PC-3 (cell line): ENCODE results near the gene PKIG. TPM values are rescaled to one million over a fixed set of nuclear protein-coding genes. Genes with fewer than 3 reads are reported as not detected.

Experiments used
- ATAC-seq: fragments of 200-7000 bp; cut with Tn5 transposase; 2 replicates; pipeline ENCODE4 v1.9.1; 2020; ENCODE audit warnings: mild to moderate bottlenecking, moderate library complexity
- BruUV-seq: library from RNA; stranded (reverse); fragments of 400-500 nt; replicated peaks from 2 replicates; lab custom pipeline; 2021; lab: Mats Ljungman, UMichigan
- CTCF ChIA-PET: fragments of 300-600 bp; sonication (Branson Sonifier 250); formaldehyde crosslinking; loops from one replicate; lab custom pipeline; 2022; ENCODE audit warnings: antibody characterized with exemption; lab: Charles Lee
- POLR2A ChIA-PET: fragments of 300-600 bp; sonication (Branson Sonifier 250); formaldehyde crosslinking; loops from one replicate; lab custom pipeline; 2022; ENCODE audit warnings: antibody characterized with exemption; ENCODE audit not compliant: unreplicated experiment; lab: Charles Lee
- DNase-seq: peaks from one replicate; pipeline ENCODE4 v3.0.0-alpha.2; 2015
- H2AFZ ChIP-seq: fragments of 300-600 bp; sonication (generic); 2 replicates; pipeline ENCODE4 v1.6.0; 2016; ENCODE audit warnings: antibody characterized with exemption, low read length
- H3F3A ChIP-seq: fragments of 300-600 bp; sonication (generic); one replicate; pipeline ENCODE4 v1.6.0; 2017; ENCODE audit warnings: antibody characterized with exemption, low read length, control low read depth, mild to moderate bottlenecking; ENCODE audit not compliant: unreplicated experiment
- H3K27ac ChIP-seq: fragments of 300-600 bp; sonication (generic); 2 replicates; pipeline ENCODE4 v1.5.1; 2016; ENCODE audit warnings: mild to moderate bottlenecking, low read length
- H3K27me3 ChIP-seq: fragments of 300-600 bp; sonication (generic); 2 replicates; pipeline ENCODE4 v1.6.1; 2016; ENCODE audit warnings: low read length, mixed read lengths
- H3K36me3 ChIP-seq: fragments of 300-600 bp; sonication (generic); 2 replicates; pipeline ENCODE4 v1.6.1; 2016; ENCODE audit warnings: low read depth, mixed run types, low read length, mixed read lengths
- H3K4me1 ChIP-seq: fragments of 300-600 bp; sonication (generic); 2 replicates; pipeline ENCODE4 v1.5.1; 2016; ENCODE audit warnings: low read length; ENCODE audit not compliant: insufficient read depth
- H3K4me2 ChIP-seq: fragments of 300-600 bp; sonication (generic); 2 replicates; pipeline ENCODE4 v1.6.0; 2016; ENCODE audit warnings: low read length
- H3K4me3 ChIP-seq: fragments of 300-600 bp; sonication (generic); 2 replicates; pipeline ENCODE4 v1.5.1; 2016; ENCODE audit warnings: mild to moderate bottlenecking, low read length, mixed read lengths
- H3K79me2 ChIP-seq: fragments of 300-600 bp; sonication (generic); 2 replicates; pipeline ENCODE4 v1.6.1; 2017; ENCODE audit warnings: low read length, mixed read lengths
- H3K9ac ChIP-seq: fragments of 300-600 bp; sonication (generic); 2 replicates; pipeline ENCODE4 v1.6.0; 2016; ENCODE audit warnings: mild to moderate bottlenecking, low read length
- H3K9me2 ChIP-seq: fragments of 300-600 bp; sonication (generic); replicated peaks from 2 replicates; pipeline ENCODE4 v1.6.1; 2016; ENCODE audit warnings: mixed run types, low read length, mixed read lengths
- H3K9me3 ChIP-seq: fragments of 300-600 bp; sonication (generic); 2 replicates; pipeline ENCODE4 v1.6.1; 2016; ENCODE audit warnings: low read length, mixed read lengths
- H4K20me1 ChIP-seq: fragments of 300-600 bp; sonication (generic); 2 replicates; pipeline ENCODE4 v1.6.1; 2016; ENCODE audit warnings: low read length, mixed read lengths
- EZH2 ChIP-seq: fragments of 300-600 bp; sonication (generic); IDR thresholded peaks from one replicate; pipeline ENCODE4 v1.6.1; 2017; ENCODE audit warnings: antibody characterized with exemption, mild to moderate bottlenecking, low read length; ENCODE audit not compliant: unreplicated experiment
- EZH2phosphoT487 ChIP-seq: fragments of 300-600 bp; sonication (generic); IDR thresholded peaks from 2 replicates; pipeline ENCODE4 v1.6.1; 2018; ENCODE audit warnings: mild to moderate bottlenecking, antibody characterized with exemption, low read length, borderline replicate concordance
- intact Hi-C: fragments of 100-400 bp; cut with micrococcal nuclease; formaldehyde crosslinking; loops from 2 replicates; pipeline ENCODE4 v1.9.0; 2023
- total RNA-seq: library from RNA; depleted of rRNA; stranded (reverse); fragments of >200 nt; gene quantifications from 2 replicates; pipeline ENCODE4 v1.2.3, GENCODE V29; 2014
- TF ChIP-seq, protein P1 (sequence below): fragments of 300-600 bp; sonication (generic); conservative IDR thresholded peaks from 2 replicates; pipeline ENCODE4 v1.5.1; 2017; ENCODE audit warnings: antibody characterized with exemption, low read depth, mild to moderate bottlenecking, low read length

Gene PKIG
- total RNA-seq, 1 experiment from 2014 or later = 47.5 TPM

DNA sequence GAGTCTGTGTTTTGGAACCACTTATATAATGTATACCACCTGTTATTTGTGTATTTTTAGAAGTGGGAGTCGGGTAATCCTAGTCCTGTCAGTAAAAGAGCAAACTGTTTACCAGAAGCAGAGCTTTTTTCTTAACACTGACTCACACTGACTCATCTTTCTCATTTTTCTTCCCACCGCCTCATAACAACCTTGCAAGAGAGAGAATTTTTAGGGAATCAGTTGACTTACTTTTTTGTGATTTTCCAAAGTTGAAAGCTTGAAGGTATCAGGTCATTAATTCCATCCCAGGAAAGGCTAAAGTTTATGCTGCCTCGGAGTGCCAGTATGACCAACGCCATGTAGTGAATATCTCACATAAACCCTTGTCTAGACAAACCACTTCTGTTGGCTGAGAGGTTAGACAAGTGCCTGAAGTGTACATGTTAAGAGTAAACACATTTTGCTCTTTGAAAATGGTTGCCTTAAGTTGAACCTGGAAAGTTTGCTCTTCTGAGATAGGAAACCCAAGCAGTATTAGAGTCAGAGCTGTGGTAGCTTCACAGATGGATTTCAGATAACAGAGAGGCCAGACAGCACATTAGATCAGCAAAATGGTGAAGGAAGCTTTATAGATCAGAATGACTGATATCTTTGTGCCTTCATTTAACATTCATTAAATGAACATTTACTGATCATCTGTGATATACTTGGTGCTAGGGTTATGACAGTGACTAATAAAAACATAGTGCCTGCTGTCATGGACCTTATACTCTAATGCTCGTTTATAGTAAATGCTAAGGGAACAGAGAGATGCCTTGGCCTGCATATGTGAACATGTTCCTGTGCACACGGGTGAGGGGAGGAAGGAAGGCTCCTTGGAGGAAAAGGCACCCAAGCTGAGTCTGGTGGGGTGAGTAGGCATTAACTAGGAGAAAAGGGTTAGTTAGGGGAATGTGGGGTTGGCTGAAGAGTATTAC is 29.1 kb upstream of the PKIG start:
- TF ChIP-seq EZH2 = no peak
- no peak for TF ChIP-seq EZH2phosphoT487
- TF ChIP-seq, protein P1, sequence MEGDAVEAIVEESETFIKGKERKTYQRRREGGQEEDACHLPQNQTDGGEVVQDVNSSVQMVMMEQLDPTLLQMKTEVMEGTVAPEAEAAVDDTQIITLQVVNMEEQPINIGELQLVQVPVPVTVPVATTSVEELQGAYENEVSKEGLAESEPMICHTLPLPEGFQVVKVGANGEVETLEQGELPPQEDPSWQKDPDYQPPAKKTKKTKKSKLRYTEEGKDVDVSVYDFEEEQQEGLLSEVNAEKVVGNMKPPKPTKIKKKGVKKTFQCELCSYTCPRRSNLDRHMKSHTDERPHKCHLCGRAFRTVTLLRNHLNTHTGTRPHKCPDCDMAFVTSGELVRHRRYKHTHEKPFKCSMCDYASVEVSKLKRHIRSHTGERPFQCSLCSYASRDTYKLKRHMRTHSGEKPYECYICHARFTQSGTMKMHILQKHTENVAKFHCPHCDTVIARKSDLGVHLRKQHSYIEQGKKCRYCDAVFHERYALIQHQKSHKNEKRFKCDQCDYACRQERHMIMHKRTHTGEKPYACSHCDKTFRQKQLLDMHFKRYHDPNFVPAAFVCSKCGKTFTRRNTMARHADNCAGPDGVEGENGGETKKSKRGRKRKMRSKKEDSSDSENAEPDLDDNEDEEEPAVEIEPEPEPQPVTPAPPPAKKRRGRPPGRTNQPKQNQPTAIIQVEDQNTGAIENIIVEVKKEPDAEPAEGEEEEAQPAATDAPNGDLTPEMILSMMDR = no peak
- H3K36me3 ChIP-seq = no peaks in the 10 kb centered on the region
- H3K27me3 ChIP-seq = no peaks in the 10 kb centered on the region
- peak overlapping the region; percentile 73 for H3K27ac ChIP-seq
- no peaks in the 10 kb centered on the region for H3F3A ChIP-seq
- peak overlapping the region; percentile 76 for H3K4me2 ChIP-seq
- H3K4me3 ChIP-seq = peak overlapping the region; percentile 27; the same call in 1 of the 2 replicates
- CTCF ChIA-PET = interaction anchor here (0.6 to 1.5 kb wide), 2 partner anchors 15 to 337 kb away, joined by 3 read pairs; no protein-coding TSS in a partner anchor
- ATAC-seq = peak; percentile 94
- no peaks in the 10 kb centered on the region for H3K9me3 ChIP-seq
- H3K79me2 ChIP-seq = 0 out of 2 replicates have a peak, but pooled peaks cover 6% of the 10 kb centered on the region
- H4K20me1 ChIP-seq = 0 out of 2 replicates have a peak, but pooled peaks cover 4% of the 10 kb centered on the region
- H3K4me1 ChIP-seq = peaks cover 30% of the 10 kb centered on the region
- DNase-seq = peak; percentile 83
- no TSS peak for BruUV-seq
- H3K9ac ChIP-seq = peak overlapping the region; percentile 12; the same call in 1 of the 2 replicates
- peak overlapping the region; percentile 7; the same call in 1 of the 2 replicates for H2AFZ ChIP-seq
- POLR2A ChIA-PET = no interaction called here
- intact Hi-C loops = loop anchor here (1.0 kb wide), 1 partner anchor 19 kb away; no protein-coding TSS in a partner anchor
- H3K9me2 ChIP-seq = no peaks in the 10 kb centered on the region

DNA sequence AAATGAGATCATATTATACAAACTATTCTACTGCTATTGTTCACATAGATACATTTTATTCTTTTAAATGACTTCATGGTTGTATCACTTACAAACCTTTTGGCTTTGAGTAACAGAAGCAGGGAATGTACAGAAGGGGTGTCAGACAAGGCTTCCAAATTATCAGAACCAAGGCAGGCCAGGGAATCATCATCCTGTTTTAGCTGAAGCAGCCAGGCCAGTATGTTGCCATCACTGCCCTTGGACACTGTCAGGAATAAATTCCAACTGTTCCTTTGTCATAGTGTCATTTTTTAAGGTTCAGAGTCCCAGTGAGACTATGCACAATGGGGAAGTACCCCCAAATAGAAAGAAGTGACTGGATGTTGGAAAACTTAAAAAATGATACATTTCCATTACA is 23.1 kb upstream of the PKIG start:
- ChIA-PET CTCF (no interaction called here), POLR2A (no interaction called here)
- no peak for ATAC-seq

More for the DNA sequence above, 23.1 kb upstream of the PKIG start:
- H3F3A ChIP-seq = no peaks in the 10 kb centered on the region
- intact Hi-C loops = no loop called here
- no peaks in the 10 kb centered on the region for H3K9me3 ChIP-seq
- TF ChIP-seq EZH2 = no peak
- TF ChIP-seq, protein P1 = no peak
- TF ChIP-seq EZH2phosphoT487 = no peak
- BruUV-seq = no TSS peak
- no peaks in the 10 kb centered on the region for H3K36me3 ChIP-seq
- no peak for DNase-seq
- H3K9me2 ChIP-seq = no peaks in the 10 kb centered on the region
- no peaks in the 10 kb centered on the region for H3K27me3 ChIP-seq
- H3K4me1 ChIP-seq = no peaks in the 10 kb centered on the region
- H3K79me2 ChIP-seq = 0 out of 2 replicates have a peak, but pooled peaks cover 5% of the 10 kb centered on the region
- H2AFZ ChIP-seq = no peak overlapping the region
- no peak overlapping the region for H3K9ac ChIP-seq
- no peak overlapping the region for H3K4me3 ChIP-seq
- H3K27ac ChIP-seq = no peak overlapping the region
- H4K20me1 ChIP-seq = no peaks in the 10 kb centered on the region
- H3K4me2 ChIP-seq = no peak overlapping the region
